Measurements from ENCODE around the gene AGAP1.
"Not testable (repeated sequence)": the region's sequence is repeated elsewhere in the genome, so short reads cannot be mapped to it uniquely, and the experiment has no call there.

AGAP1 gene

GRCh38 chr2:235749121-235749770 lies 255.4 kb downstream of the AGAP1 start:
- no peak for DNase-seq

- no peak for DNase-seq
Measured at GRCh38 chr2:235749771-235750160, 255.9 kb downstream of the AGAP1 start.

GRCh38 chr2:235752846-235753245 lies 259.0 kb downstream of the AGAP1 start:
- no peak for DNase-seq

GRCh38 chr2:235754357-235755207 lies 260.7 kb downstream of the AGAP1 start:
- DNase-seq: no peak

- no peak for DNase-seq
Measured at GRCh38 chr2:235756491-235756890, 262.6 kb downstream of the AGAP1 start.

- no peak for DNase-seq
Measured at GRCh38 chr2:235757212-235757611, 263.4 kb downstream of the AGAP1 start.

GRCh38 chr2:235757640-235758039 lies 263.8 kb downstream of the AGAP1 start:
- DNase-seq: no peak

GRCh38 chr2:235762832-235763598 lies 269.2 kb downstream of the AGAP1 start:
- DNase-seq: no peak

- no peak for DNase-seq
Measured at GRCh38 chr2:235763816-235764215, 270.0 kb downstream of the AGAP1 start.

GRCh38 chr2:235764478-235764877 lies 270.6 kb downstream of the AGAP1 start:
- not testable (repeated sequence) for DNase-seq

GRCh38 chr2:235765181-235765820 lies 271.5 kb downstream of the AGAP1 start:
- no peak for DNase-seq

- peak; percentile 76 for DNase-seq
Measured at GRCh38 chr2:235766278-235766677, 272.4 kb downstream of the AGAP1 start.

- no peak for DNase-seq
Measured at GRCh38 chr2:235768606-235769005, 274.8 kb downstream of the AGAP1 start.

- DNase-seq: no peak
Measured at GRCh38 chr2:235769046-235769445, 275.2 kb downstream of the AGAP1 start.

GRCh38 chr2:235770909-235771820 lies 277.3 kb downstream of the AGAP1 start:
- DNase-seq: no peak

- no peak for DNase-seq
Measured at GRCh38 chr2:235773188-235773928, 279.5 kb downstream of the AGAP1 start.

GRCh38 chr2:235774153-235774870 lies 280.5 kb downstream of the AGAP1 start:
- no peak for DNase-seq

- no peak for DNase-seq
Measured at GRCh38 chr2:235776531-235776930, 282.7 kb downstream of the AGAP1 start.

GRCh38 chr2:235779444-235779896 lies 285.6 kb downstream of the AGAP1 start:
- DNase-seq: peak; percentile 78

GRCh38 chr2:235780401-235780800 lies 286.6 kb downstream of the AGAP1 start:
- DNase-seq: no peak

All from retina (tissue), 1 donor.